PC-9 (cell line): ENCODE data around the gene DOP1A. TPM values are rescaled to one million over a fixed set of nuclear protein-coding genes. Genes with fewer than 3 reads are reported as not detected.
A peak's percentile ranks its signal among the peaks of the same experiment; 100 is the strongest.
"Not testable (repeated sequence)": the region's sequence is repeated elsewhere in the genome, so short reads cannot be mapped to it uniquely, and the experiment has no call there.

ENCODE experiments used
- BruUV-seq: library from RNA; stranded (reverse); fragments of 400-500 nt; replicated peaks from 2 replicates; lab custom pipeline; 2021; lab: Mats Ljungman, UMichigan
- CTCF ChIA-PET: fragments of 300-600 bp; sonication (Branson Sonifier 250); formaldehyde crosslinking; loops from one replicate; lab custom pipeline; 2022; ENCODE audit warnings: antibody characterized with exemption; lab: Charles Lee
- POLR2A ChIA-PET: fragments of 300-600 bp; sonication (Branson Sonifier 250); formaldehyde crosslinking; loops from one replicate; lab custom pipeline; 2022; ENCODE audit warnings: antibody characterized with exemption; ENCODE audit not compliant: unreplicated experiment; lab: Charles Lee
- DNase-seq, 2 experiments: peaks; one replicate each; pipeline versions ENCODE4 v3.0.0 to v3.0.0-alpha.2; 2015 to 2022; ENCODE audit warnings: mixed read lengths in 1 of 2
- H2AFZ ChIP-seq: fragments of 200-600 bp; sonication (generic); 2 replicates; pipeline ENCODE4 v1.8.1; 2017; ENCODE audit warnings: antibody characterized with exemption
- H3F3A ChIP-seq: fragments of 200-600 bp; sonication (generic); 2 replicates; pipeline ENCODE4 v1.8.1; 2017; ENCODE audit warnings: antibody characterized with exemption, mild to moderate bottlenecking, low read depth; ENCODE audit not compliant: insufficient read depth
- H3K27ac ChIP-seq: fragments of 200-600 bp; sonication (generic); 2 replicates; pipeline ENCODE4 v1.6.1; 2016; ENCODE audit warnings: mixed run types
- H3K27me3 ChIP-seq: fragments of 200-600 bp; sonication (generic); 2 replicates; pipeline ENCODE4 v1.6.1; 2016; ENCODE audit warnings: low read depth, mixed run types; ENCODE audit not compliant: insufficient read depth
- H3K36me3 ChIP-seq: fragments of 200-600 bp; sonication (generic); 2 replicates; pipeline ENCODE4 v1.6.1; 2016; ENCODE audit warnings: low read depth, mixed run types
- H3K4me1 ChIP-seq: fragments of 200-600 bp; sonication (generic); replicated peaks from 2 replicates; pipeline ENCODE4 v1.6.1; 2016; ENCODE audit warnings: mixed run types; ENCODE audit not compliant: insufficient read depth
- H3K4me2 ChIP-seq: fragments of 200-600 bp; sonication (generic); 2 replicates; pipeline ENCODE4 v1.6.1; 2017; ENCODE audit warnings: mixed run types
- H3K4me3 ChIP-seq: fragments of 200-600 bp; sonication (generic); 2 replicates; pipeline ENCODE4 v1.6.1; 2016; ENCODE audit warnings: mixed run types
- H3K79me2 ChIP-seq: fragments of 200-600 bp; sonication (generic); 2 replicates; pipeline ENCODE4 v1.6.1; 2017; ENCODE audit warnings: low read depth, mixed run types
- H3K9me2 ChIP-seq: fragments of 200-600 bp; sonication (generic); 2 replicates; pipeline ENCODE4 v1.8.1; 2017; ENCODE audit warnings: mild to moderate bottlenecking; ENCODE audit not compliant: insufficient read depth
- H3K9me3 ChIP-seq: fragments of 200-600 bp; sonication (generic); 2 replicates; pipeline ENCODE4 v1.8.1; 2016; ENCODE audit warnings: low read depth; ENCODE audit not compliant: insufficient read depth
- H4K20me1 ChIP-seq: fragments of 200-600 bp; sonication (generic); 2 replicates; pipeline ENCODE4 v1.8.1; 2017; ENCODE audit not compliant: insufficient read depth
- EZH2 ChIP-seq: fragments of 200-600 bp; sonication (generic); IDR thresholded peaks from 2 replicates; pipeline ENCODE4 v1.8.0; 2017; ENCODE audit warnings: antibody characterized with exemption, low read depth
- intact Hi-C: fragments of 100-400 bp; cut with micrococcal nuclease; formaldehyde crosslinking; loops from one replicate; pipeline ENCODE4 v1.10.0; 2022; ENCODE audit not compliant: unreplicated experiment
- total RNA-seq: library from RNA; stranded (reverse); gene quantifications from 2 replicates; pipeline ENCODE4 v1.2.3, GENCODE V29; 2021
- TF ChIP-seq, protein P1 (sequence below): fragments of 200-600 bp; sonication (generic); conservative IDR thresholded peaks from 2 replicates; pipeline ENCODE4 v1.6.1; 2017; ENCODE audit warnings: mixed run types, antibody characterized with exemption, mild to moderate bottlenecking, moderate library complexity

DOP1A gene
- total RNA-seq, 1 experiment from 2014 or later = 3.9 TPM

DNA sequence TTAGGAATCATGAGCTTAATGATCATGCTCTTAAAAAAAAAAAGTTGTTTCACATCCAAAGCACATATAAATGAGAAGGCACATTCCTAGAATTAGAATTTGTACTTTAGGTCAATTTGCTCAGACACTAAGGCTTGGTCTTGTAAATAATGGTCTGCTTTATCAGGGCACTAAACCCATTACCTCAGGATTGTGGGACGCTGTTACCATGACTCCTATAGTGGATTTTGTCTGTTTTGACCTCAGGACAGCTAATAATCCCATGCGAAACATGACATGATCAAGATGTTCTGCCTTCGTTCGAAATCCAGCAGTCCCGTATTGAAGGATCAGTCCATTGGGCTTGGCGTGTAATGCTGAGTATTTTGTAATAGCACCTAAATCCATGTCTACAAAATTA, 123.2 kb downstream of the DOP1A start:
- H3K27ac ChIP-seq = no peak overlapping the region
- H3K4me1 ChIP-seq = peaks cover 3% of the 10 kb centered on the region; the same call in 1 of the 2 replicates
- no peak overlapping the region for H2AFZ ChIP-seq
- peaks cover 9% of the 10 kb centered on the region for H3K79me2 ChIP-seq
- TF ChIP-seq, protein P1, sequence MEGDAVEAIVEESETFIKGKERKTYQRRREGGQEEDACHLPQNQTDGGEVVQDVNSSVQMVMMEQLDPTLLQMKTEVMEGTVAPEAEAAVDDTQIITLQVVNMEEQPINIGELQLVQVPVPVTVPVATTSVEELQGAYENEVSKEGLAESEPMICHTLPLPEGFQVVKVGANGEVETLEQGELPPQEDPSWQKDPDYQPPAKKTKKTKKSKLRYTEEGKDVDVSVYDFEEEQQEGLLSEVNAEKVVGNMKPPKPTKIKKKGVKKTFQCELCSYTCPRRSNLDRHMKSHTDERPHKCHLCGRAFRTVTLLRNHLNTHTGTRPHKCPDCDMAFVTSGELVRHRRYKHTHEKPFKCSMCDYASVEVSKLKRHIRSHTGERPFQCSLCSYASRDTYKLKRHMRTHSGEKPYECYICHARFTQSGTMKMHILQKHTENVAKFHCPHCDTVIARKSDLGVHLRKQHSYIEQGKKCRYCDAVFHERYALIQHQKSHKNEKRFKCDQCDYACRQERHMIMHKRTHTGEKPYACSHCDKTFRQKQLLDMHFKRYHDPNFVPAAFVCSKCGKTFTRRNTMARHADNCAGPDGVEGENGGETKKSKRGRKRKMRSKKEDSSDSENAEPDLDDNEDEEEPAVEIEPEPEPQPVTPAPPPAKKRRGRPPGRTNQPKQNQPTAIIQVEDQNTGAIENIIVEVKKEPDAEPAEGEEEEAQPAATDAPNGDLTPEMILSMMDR = no peak
- no peak for TF ChIP-seq EZH2
- H3K27me3 ChIP-seq = no peaks in the 10 kb centered on the region
- no peak overlapping the region for H3K4me3 ChIP-seq
- H4K20me1 ChIP-seq = no peaks in the 10 kb centered on the region
- H3K9me3 ChIP-seq = no peaks in the 10 kb centered on the region
- H3K36me3 ChIP-seq = no peaks in the 10 kb centered on the region
- intact Hi-C loops = loop anchor here (5.0 to 10.0 kb wide), 2 partner anchors 123 to 946 kb away; partner anchors contain the start of genes DOP1A, IBTK and UBE3D
- ChIA-PET POLR2A (no interaction called here), CTCF (no interaction called here)
- H3K4me2 ChIP-seq = no peak overlapping the region
- H3F3A ChIP-seq = no peaks in the 10 kb centered on the region
- no peaks in the 10 kb centered on the region for H3K9me2 ChIP-seq
- BruUV-seq = no TSS peak
- no peak for DNase-seq

DNA sequence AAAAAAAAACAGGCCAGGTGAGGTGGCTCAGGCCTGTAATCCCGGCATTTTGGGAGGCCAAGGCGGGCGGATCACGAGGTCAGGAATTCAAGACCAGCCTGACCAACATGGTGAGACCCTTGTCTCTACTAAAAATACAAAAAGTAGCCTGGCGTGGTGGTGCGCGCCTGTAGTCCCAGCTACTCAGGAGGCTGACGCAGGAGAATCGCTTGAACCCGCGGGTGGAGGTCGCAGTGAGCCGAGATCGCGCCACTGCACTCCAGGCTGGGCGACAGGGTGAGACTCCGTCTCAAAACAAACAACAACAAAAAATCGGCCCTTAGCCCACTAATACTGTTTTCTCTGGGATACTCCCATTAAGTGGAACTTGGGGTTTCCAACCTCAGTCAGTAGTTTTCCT, 124.5 kb downstream of the DOP1A start:
- H3K27me3 ChIP-seq, H3K4me1 ChIP-seq, H3K79me2 ChIP-seq, POLR2A ChIA-PET, H3K36me3 ChIP-seq, H3K9me3 ChIP-seq, H2AFZ ChIP-seq, H3K9me2 ChIP-seq, H4K20me1 ChIP-seq, DNase-seq, H3K27ac ChIP-seq, BruUV-seq, H3F3A ChIP-seq: not testable (repeated sequence)
- H3K4me2 ChIP-seq = peak overlapping the region; percentile 86
- H3K4me3 ChIP-seq = peak overlapping the region; percentile 77
- CTCF ChIA-PET = interaction anchor here (0.6 kb wide), 1 partner anchor 8 kb away, joined by 3 read pairs; no protein-coding TSS in a partner anchor
- intact Hi-C loops = loop anchor here (5.0 to 10.0 kb wide), 2 partner anchors 125 to 947 kb away; partner anchors contain the start of genes DOP1A, IBTK and UBE3D

DNA sequence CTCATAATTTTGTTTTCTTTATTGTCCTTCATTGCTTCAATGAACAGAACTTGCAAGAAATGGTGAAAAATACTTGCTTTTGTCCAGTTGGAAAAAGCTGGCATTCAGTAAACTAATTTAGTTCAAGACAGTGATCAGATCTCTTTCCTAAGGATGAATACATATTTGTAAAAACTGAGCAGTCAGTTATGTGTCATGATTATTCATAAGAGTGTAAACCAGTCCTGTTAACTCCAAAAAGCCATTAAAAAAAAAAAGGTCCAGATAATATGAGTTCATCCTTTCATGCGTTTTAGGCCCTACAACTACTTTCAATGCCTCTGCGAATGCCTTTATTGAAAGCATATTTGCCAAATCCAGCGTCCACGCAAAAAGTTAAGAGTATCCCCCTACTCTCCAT, 125.0 kb downstream of the DOP1A start:
- H3K9me2 ChIP-seq = no peaks in the 10 kb centered on the region
- peak overlapping the region; percentile 86 for H3K4me2 ChIP-seq
- H3K27ac ChIP-seq = no peak overlapping the region
- no peaks in the 10 kb centered on the region for H3K9me3 ChIP-seq
- no TSS peak for BruUV-seq
- ChIA-PET CTCF (no interaction called here), POLR2A (no interaction called here)
- no peaks in the 10 kb centered on the region for H3K27me3 ChIP-seq
- H4K20me1 ChIP-seq = no peaks in the 10 kb centered on the region
- DNase-seq = no peak
- H3K36me3 ChIP-seq = no peaks in the 10 kb centered on the region
- H3K79me2 ChIP-seq = peaks cover 9% of the 10 kb centered on the region
- H2AFZ ChIP-seq = peak overlapping the region; percentile 94
- no peaks in the 10 kb centered on the region for H3F3A ChIP-seq
- intact Hi-C loops = loop anchor here (5.0 to 10.0 kb wide), 2 partner anchors 125 to 948 kb away; partner anchors contain the start of genes DOP1A, IBTK and UBE3D
- peak overlapping the region; percentile 77 for H3K4me3 ChIP-seq
- H3K4me1 ChIP-seq = peaks cover 3% of the 10 kb centered on the region; the same call in 1 of the 2 replicates
- no peak for TF ChIP-seq EZH2
- TF ChIP-seq, protein P1 = no peak
